Activated CD4-positive, alpha-beta T cell treated with anti-CD3 and anti-CD28 coated beads, Interleukin-2, amount 50 U/mL, for 4 hours (primary cell): ENCODE data around the gene SYNE1.
A peak's percentile ranks its signal among the peaks of the same experiment; 100 is the strongest.

Experiments
- DNase-seq, 2 experiments: peaks; one replicate each; pipeline ENCODE4 v3.0.0-alpha.2; 2020

The SYNE1 gene

GRCh38 chr6:152267967-152268845 lies 369.0 kb downstream of the SYNE1 start:
- no peak for DNase-seq

GRCh38 chr6:152265651-152266050 lies 371.5 kb downstream of the SYNE1 start:
- no peak for DNase-seq

GRCh38 chr6:152263582-152263981 lies 373.6 kb downstream of the SYNE1 start:
- DNase-seq: no peak

- DNase-seq: no peak
Measured at GRCh38 chr6:152261179-152261578, 376.0 kb downstream of the SYNE1 start.

GRCh38 chr6:152259234-152259633 lies 377.9 kb downstream of the SYNE1 start:
- no peak for DNase-seq

GRCh38 chr6:152257581-152257980 lies 379.6 kb downstream of the SYNE1 start:
- DNase-seq: no peak

GRCh38 chr6:152250127-152250526 lies 387.0 kb downstream of the SYNE1 start:
- DNase-seq: no peak

GRCh38 chr6:152248980-152249379 lies 388.2 kb downstream of the SYNE1 start:
- no peak for DNase-seq

- no peak for DNase-seq
Measured at GRCh38 chr6:152246554-152247337, 390.4 kb downstream of the SYNE1 start.

- no peak for DNase-seq
Measured at GRCh38 chr6:152244998-152245630, 392.0 kb downstream of the SYNE1 start.

- DNase-seq: no peak
Measured at GRCh38 chr6:152241013-152241766, 396.0 kb downstream of the SYNE1 start.

- no peak for DNase-seq
Measured at GRCh38 chr6:152240436-152240835, 396.7 kb downstream of the SYNE1 start.

- DNase-seq: no peak
Measured at GRCh38 chr6:152236370-152237097, 400.6 kb downstream of the SYNE1 start.

GRCh38 chr6:152233547-152234320 lies 403.4 kb downstream of the SYNE1 start:
- DNase-seq: peak in 1 of 2 experiments; percentile 7

- no peak for DNase-seq
Measured at GRCh38 chr6:152232501-152233151, 404.5 kb downstream of the SYNE1 start.

- DNase-seq: no peak
Measured at GRCh38 chr6:152229330-152229729, 407.8 kb downstream of the SYNE1 start.

GRCh38 chr6:152226119-152226518 lies 411.0 kb downstream of the SYNE1 start:
- DNase-seq: no peak

GRCh38 chr6:152225241-152225934 lies 411.8 kb downstream of the SYNE1 start:
- DNase-seq: no peak

- no peak for DNase-seq
Measured at GRCh38 chr6:152223636-152224035, 413.5 kb downstream of the SYNE1 start.
